Activated CD4-positive, alpha-beta T cell treated with anti-CD3 and anti-CD28 coated beads, Interleukin-2, amount 10 ng/mL, durations not matched to agents 7 days and 5 days (primary cell): Measurements from ENCODE around the gene ARMC9. TPM values are rescaled to one million over a fixed set of nuclear protein-coding genes. Genes with fewer than 3 reads are reported as not detected.
"Not testable (repeated sequence)": the region's sequence is repeated elsewhere in the genome, so short reads cannot be mapped to it uniquely, and the experiment has no call there.

ENCODE experiments used
- CTCF ChIA-PET: fragments of 350-600 bp; sonication (Branson Sonifier 250); formaldehyde crosslinking; loops from one replicate; lab custom pipeline; 2021; ENCODE audit warnings: antibody characterized with exemption; lab: Charles Lee
- POLR2A ChIA-PET: fragments of 350-600 bp; sonication (Branson Sonifier 250); formaldehyde crosslinking; loops from one replicate; lab custom pipeline; 2021; ENCODE audit warnings: antibody characterized with exemption; lab: Charles Lee
- DNase-seq: peaks from one replicate; pipeline ENCODE4 v3.0.0-alpha.2; 2020
- H3K27ac Mint-ChIP-seq: one replicate; pipeline ENCODE4 v1.8.0; 2021; ENCODE audit warnings: mild to moderate bottlenecking, moderate library complexity, mixed read lengths
- H3K27me3 Mint-ChIP-seq: one replicate; pipeline ENCODE4 v1.8.0; 2021; ENCODE audit warnings: mixed read lengths
- H3K36me3 Mint-ChIP-seq: one replicate; pipeline ENCODE4 v1.8.0; 2021; ENCODE audit warnings: low read depth, mixed read lengths
- H3K4me1 Mint-ChIP-seq: one replicate; pipeline ENCODE4 v1.8.0; 2021; ENCODE audit warnings: mixed read lengths
- H3K4me3 Mint-ChIP-seq: one replicate; pipeline ENCODE4 v1.8.0; 2021; ENCODE audit warnings: mild to moderate bottlenecking, moderate library complexity, mixed read lengths
- H3K9me3 Mint-ChIP-seq: one replicate; pipeline ENCODE4 v1.8.0; 2021; ENCODE audit warnings: mixed read lengths
- total RNA-seq, 2 experiments: library from RNA; stranded (reverse); gene quantifications; one replicate each; pipeline ENCODE4 v1.2.3, GENCODE V29; 2021

The ARMC9 gene
- total RNA-seq, 2 experiments from 2014 or later = 0.45 to 0.58 TPM

DNA sequence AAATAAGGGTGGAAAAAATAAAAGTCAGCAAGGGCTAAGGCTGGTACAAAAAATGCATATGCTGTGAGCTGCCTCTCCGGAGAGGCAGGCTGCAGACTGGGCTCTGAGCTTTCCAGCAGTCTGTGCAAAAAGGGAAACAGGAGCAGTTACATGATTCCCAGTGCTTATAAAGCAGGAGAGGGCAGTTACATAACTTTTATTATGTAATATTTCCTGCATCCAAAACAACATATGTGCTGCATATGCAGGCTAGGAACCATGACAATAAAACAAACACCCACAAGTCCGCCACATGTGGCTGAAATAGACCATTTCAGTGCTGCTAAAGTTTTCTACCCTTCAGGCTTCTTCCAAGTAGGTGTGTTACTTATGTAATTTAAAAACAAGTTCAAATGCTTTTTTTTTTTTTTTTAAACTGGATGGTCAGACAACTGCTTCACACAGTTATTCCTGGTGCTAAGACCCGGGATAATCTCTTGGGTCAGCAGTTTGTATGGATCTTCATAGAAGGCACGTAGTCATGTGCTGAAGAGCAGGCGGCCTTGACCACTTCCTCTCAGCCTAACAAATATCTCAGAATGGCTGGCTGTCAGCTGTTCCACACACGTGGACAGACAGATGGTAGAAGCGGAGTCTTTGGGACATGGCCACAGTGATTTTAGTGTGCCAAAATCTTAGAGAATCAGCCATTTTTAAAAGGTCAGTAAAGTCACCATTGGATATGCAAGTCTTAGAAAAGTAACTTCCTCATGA, 43.5 kb downstream of the ARMC9 start:
- Mint-ChIP-seq H3K27ac (no peak overlapping the region), H3K4me1 (no peaks in the 10 kb centered on the region), H3K9me3 (no peaks in the 10 kb centered on the region), H3K4me3 (no peak overlapping the region), H3K36me3 (no peaks in the 10 kb centered on the region), H3K27me3 (no peaks in the 10 kb centered on the region)
- CTCF ChIA-PET = no interaction called here
- no peak for DNase-seq
- POLR2A ChIA-PET = no interaction called here

DNA sequence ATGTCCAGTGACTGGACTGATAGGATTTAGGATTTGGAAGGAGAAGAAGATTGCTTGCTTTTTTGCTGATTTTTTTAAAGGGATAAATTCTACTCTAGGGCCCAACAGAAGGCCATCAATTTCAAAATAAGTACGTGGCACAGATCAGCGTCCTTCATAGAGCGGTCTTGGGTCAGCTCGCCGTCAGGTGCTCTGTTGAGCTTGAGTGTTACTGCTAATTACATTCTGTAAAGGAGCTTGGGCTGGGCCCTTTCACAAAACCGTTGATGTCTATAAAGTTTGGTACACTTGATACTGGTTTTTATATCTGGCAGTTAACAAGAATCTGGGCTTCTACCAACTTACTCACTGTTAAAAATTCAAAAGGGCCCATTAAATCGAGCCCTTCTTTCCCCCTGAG, 45.4 kb downstream of the ARMC9 start:
- no peaks in the 10 kb centered on the region for H3K4me1 Mint-ChIP-seq
- no peak for DNase-seq
- no peaks in the 10 kb centered on the region for H3K9me3 Mint-ChIP-seq
- H3K4me3 Mint-ChIP-seq = no peak overlapping the region
- H3K36me3 Mint-ChIP-seq = no peaks in the 10 kb centered on the region
- no peak overlapping the region for H3K27ac Mint-ChIP-seq
- ChIA-PET POLR2A (no interaction called here), CTCF (interaction anchor here (0.6 kb wide), 2 partner anchors 164 to 1405 kb away, joined by 3 read pairs; no protein-coding TSS in a partner anchor)
- no peaks in the 10 kb centered on the region for H3K27me3 Mint-ChIP-seq

DNA sequence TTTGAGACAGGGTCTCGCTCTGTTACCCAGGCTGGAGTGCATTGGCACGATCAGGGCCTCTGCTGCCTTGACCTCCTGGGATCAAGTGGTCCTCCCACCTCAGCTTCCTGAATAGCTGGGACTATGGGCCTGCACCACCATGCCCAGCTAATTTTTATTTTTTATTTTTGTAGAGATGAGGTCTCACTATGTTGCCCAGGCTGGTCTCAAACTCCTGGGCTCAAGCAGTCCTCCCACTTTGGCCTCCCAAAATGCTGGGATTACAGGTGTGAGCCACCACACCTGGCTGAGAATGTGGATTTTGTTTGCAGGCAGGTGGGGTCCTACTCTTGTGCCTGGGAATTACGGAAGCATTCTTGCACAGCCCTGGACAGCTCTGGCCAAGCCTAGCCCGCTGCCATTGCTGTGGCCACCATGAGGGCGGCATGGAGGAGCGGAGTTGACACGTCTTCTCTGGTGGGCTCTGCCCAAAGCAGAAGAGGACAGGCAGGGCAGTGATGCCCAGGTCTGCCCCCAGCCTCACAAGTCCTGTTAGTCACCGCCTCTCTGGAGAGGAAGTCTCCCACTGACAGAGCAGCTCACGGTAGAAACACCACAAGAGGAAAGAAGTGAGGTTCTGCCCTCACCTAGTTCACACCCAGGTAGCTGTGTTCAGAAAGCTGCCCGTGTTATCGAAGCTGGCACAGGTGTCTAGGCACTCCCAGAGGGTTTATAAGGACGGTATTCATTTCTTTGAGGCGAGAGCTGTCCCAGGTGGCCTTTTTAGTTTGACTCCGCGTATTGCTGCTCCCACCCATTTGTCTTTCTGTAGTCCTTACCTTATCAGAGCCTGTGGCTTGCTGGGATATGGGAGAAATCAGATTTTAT, 46.2 kb downstream of the ARMC9 start:
- Mint-ChIP-seq H3K4me3 (no peak overlapping the region), H3K27me3 (no peaks in the 10 kb centered on the region), H3K4me1 (no peaks in the 10 kb centered on the region), H3K9me3 (no peaks in the 10 kb centered on the region), H3K36me3 (no peaks in the 10 kb centered on the region), H3K27ac (no peak overlapping the region)
- ChIA-PET CTCF (interaction anchor here (0.6 to 1.2 kb wide), 3 partner anchors 164 to 1404 kb away, joined by 3 read pairs; no protein-coding TSS in a partner anchor), POLR2A (no interaction called here)
- no peak for DNase-seq

DNA sequence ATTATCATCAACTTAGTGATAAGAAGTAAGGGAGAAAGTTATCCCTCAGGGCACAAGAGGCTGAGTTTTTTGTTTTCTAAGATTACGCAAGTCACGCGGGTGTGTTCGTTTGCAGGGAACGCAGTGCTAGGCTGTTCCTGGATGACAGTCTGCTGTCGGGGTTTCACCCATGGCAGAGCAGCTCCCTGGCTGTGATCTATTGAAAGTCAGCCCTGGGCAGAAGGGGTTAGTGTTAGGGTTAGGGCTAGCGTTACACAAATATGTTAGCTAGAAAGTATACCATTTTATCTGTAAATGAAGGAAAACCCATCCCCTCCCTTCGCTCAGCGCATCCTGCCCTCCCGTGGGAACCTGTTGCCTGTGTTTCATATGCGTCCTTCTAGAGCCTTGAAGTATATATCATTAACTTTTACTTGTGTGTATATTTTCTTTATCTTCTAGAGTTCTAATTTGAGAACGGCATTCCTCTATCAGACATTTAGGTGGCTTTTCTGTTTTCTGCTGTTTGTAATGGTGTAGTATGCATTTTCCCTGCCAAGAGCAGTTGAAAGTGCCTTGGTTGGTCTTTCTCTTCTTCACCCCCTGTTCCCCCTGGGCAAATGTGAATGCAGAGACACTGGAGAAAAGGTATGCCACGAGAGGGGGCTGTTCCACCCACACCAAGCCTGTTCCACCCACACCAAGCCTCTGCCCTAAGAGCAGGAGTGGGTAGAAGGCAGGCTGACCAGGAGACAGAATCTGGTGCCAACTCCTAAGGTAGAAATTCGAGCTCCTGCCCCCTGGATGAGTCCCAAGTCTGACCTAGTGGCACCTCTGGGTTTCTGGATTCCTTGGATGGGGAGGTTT, 47.0 kb downstream of the ARMC9 start:
- ChIA-PET CTCF (interaction anchor here (0.6 to 1.3 kb wide), 3 partner anchors 46 to 213 kb away, joined by 3 read pairs; no protein-coding TSS in a partner anchor), POLR2A (no interaction called here)
- Mint-ChIP-seq H3K4me1 (no peaks in the 10 kb centered on the region), H3K9me3 (no peaks in the 10 kb centered on the region), H3K4me3 (no peak overlapping the region), H3K27ac (no peak overlapping the region), H3K27me3 (no peaks in the 10 kb centered on the region), H3K36me3 (no peaks in the 10 kb centered on the region)
- no peak for DNase-seq

DNA sequence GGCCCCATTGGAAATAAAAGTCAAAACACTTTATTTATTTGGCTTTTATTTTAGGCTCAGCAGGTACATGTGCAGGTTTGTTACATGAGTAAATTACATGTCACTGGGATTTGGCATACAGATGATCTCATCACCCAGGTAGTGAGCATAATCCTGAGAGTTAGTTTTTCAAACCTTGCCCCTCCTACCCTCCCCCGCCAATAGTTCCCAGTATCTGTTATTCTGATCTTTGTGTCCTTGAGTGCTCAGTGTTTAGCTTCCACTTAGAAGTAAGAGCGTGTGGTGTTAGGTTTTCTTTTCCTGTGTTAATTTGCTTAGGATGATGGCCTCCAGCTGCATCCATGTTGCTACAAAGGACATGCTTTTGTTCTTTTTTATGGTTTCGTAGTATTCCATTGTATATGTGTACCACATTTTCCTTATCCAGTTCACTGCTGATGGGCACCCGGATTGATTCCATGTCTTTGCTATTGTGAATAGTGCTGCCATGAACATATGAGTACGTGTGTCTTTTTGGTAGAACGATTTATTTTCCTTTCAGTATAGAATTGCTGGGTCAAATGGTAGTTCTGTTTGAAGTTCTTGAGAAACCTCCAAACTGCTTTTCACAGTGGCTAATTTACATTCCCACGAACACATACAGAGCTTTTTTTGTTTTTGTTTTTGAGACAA, 47.9 kb downstream of the ARMC9 start:
- no peak for DNase-seq
- CTCF ChIA-PET = interaction anchor here (0.6 to 1.3 kb wide), 3 partner anchors 38 to 1220 kb away, joined by 3 read pairs; no protein-coding TSS in a partner anchor
- Mint-ChIP-seq H3K4me1 (no peaks in the 10 kb centered on the region), H3K27ac (no peak overlapping the region), H3K27me3 (peaks cover 2% of the 10 kb centered on the region), H3K36me3 (no peaks in the 10 kb centered on the region), H3K4me3 (no peak overlapping the region), H3K9me3 (no peaks in the 10 kb centered on the region)
- POLR2A ChIA-PET = no interaction called here

DNA sequence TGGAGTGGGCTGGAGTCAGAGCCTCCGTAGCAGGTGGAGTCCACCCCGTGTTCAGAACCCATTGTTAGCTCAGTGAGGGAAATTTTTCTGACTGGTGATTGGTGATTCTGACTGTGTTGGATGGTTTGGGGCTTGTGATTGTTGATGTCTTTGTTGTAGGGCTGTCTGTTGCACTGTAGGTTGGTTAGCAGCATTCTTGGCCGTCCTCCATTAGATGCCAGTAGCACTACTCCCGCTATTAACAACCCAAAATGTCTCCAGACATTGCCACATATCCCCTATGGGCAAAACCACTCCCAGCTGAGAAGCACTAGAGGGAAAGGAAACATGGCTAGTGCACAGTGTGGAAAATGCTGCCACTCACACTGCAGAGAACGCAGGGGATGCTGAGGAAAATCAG, 51.7 kb downstream of the ARMC9 start:
- Mint-ChIP-seq H3K9me3 (no peaks in the 10 kb centered on the region), H3K27me3 (peaks cover 7% of the 10 kb centered on the region), H3K27ac (no peak overlapping the region), H3K36me3 (no peaks in the 10 kb centered on the region), H3K4me3 (no peak overlapping the region), H3K4me1 (no peaks in the 10 kb centered on the region)
- POLR2A ChIA-PET = no interaction called here
- CTCF ChIA-PET = no interaction called here
- no peak for DNase-seq

DNA sequence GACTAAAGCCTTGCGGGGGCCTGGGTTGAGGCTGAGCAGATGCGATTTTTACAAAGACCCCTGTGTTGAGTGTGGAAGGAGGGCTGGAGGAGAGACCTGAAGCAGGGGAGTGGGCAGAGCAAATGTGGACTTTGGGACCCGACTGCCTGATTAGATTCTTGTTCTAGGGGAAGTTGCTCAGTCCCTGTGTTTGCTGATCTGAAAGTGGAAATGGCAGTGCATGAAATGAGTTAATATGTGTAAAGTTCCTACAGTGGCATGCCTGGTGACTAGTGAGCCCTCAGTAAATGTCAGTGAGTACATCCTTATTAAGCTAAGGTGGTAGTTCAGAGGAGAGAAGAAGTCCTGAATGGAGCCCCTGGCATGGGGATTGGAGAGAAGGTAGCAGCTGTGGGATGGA, 52.3 kb downstream of the ARMC9 start:
- no peak for DNase-seq
- Mint-ChIP-seq H3K4me1 (no peaks in the 10 kb centered on the region), H3K36me3 (no peaks in the 10 kb centered on the region), H3K4me3 (no peak overlapping the region), H3K27ac (no peak overlapping the region), H3K9me3 (no peaks in the 10 kb centered on the region), H3K27me3 (peaks cover 9% of the 10 kb centered on the region)
- ChIA-PET CTCF (no interaction called here), POLR2A (no interaction called here)

DNA sequence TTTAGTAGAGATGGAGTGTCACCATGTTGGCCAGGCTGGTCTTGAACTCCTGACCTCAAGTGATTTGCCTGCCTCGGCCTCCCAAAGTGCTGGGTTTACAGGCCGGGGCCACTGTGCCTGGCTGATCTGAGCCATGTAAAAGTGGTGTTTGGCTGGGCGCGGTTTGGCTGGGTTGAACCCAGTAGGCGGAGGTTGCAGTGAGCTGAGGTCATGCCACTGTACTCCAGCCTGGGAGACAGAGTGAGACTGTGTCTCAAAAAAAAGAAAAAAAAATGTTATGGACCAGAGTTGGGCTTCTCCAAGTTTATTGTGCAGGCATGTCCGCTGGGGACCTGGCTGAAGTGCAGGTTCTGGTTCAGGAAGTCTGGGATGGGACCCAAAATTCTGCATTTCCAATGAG, 54.9 kb downstream of the ARMC9 start:
- not testable (repeated sequence) for H3K4me3 Mint-ChIP-seq, H3K4me1 Mint-ChIP-seq, H3K9me3 Mint-ChIP-seq, H3K27ac Mint-ChIP-seq, DNase-seq, H3K36me3 Mint-ChIP-seq
- POLR2A ChIA-PET = interaction anchor here (0.7 kb wide), 1 partner anchor 27 kb away, joined by 4 read pairs; no protein-coding TSS in a partner anchor
- peaks cover 25% of the 10 kb centered on the region for H3K27me3 Mint-ChIP-seq
- CTCF ChIA-PET = interaction anchor here (0.7 kb wide), 1 partner anchor 103 kb away, joined by 3 read pairs; no protein-coding TSS in a partner anchor

DNA sequence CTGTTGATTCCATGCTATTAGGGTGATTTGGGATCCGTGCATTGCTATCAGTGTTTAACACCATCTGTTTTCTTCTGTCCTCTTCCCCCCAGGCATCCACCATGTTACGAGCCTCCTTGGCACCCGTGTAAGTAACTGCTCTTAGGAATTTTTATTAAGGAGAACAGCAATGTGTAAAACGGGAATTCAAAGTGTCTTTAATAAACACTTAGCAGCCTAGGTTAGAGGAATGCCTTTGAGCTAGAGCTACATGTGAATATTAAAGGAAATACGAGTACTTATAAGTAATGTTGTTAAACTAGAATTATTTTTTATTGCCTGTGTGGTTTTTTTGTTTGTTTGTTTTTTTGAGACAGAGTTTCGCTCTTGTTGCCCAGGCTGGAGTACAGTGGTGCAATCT, 58.1 kb downstream of the ARMC9 start:
- ChIA-PET POLR2A (no interaction called here), CTCF (interaction anchor here (0.6 kb wide), 1 partner anchor 145 kb away, joined by 3 read pairs; no protein-coding TSS in a partner anchor)
- peaks cover 26% of the 10 kb centered on the region for H3K27me3 Mint-ChIP-seq

DNA sequence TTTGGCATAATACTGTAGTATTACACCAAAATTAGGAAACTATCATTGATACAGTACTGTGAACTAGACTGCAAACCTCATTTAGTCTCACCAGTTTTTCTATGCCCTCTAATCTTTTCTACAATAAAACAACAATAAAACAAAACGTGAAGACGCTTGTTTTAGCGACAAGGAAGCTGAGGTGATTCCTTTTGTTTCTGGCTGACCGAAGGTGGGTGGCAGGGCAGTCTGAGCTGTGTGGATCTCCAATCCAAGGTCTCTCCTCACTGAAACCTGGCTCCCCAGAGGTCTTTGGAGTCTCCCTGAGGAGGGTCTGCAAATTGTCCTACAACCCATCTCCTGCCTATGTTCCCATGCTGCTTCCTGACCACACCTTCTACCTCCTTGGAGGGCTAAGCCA, 59.3 kb downstream of the ARMC9 start:
- Mint-ChIP-seq H3K4me3 (no peak overlapping the region), H3K36me3 (no peaks in the 10 kb centered on the region), H3K9me3 (no peaks in the 10 kb centered on the region), H3K27me3 (peaks cover 32% of the 10 kb centered on the region), H3K27ac (peak overlapping the region; percentile 37), H3K4me1 (peaks cover 12% of the 10 kb centered on the region)
- no peak for DNase-seq
- ChIA-PET POLR2A (no interaction called here), CTCF (no interaction called here)

More for the DNA sequence above, 58.1 kb downstream of the ARMC9 start:
- Mint-ChIP-seq H3K4me1 (peaks cover 12% of the 10 kb centered on the region), H3K36me3 (no peaks in the 10 kb centered on the region), H3K27ac (no peak overlapping the region), H3K4me3 (no peak overlapping the region), H3K9me3 (no peaks in the 10 kb centered on the region)
- no peak for DNase-seq

DNA sequence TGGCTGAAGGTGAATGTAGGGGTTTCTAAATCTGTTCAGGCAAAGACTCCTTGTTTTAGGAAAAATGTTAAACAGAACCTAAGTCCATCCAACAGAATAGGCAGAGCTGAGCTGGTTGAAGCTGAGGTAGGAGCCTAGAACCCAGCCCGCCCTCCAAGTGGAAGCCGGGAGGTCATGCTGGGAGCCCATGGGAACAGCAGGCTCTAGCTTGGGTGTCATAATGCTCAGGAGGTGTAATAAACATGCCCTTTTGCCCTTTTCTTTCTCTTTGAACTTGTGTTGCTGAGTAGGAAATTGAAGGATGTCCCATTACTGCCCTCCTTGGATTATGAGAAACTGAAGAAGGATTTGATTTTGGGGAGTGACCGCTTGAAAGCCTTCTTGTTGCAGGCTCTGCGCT, 60.3 kb downstream of the ARMC9 start:
- DNase-seq = no peak
- CTCF ChIA-PET = no interaction called here
- POLR2A ChIA-PET = no interaction called here
- H3K4me1 Mint-ChIP-seq = peaks cover 12% of the 10 kb centered on the region
- no peak overlapping the region for H3K27ac Mint-ChIP-seq
- no peaks in the 10 kb centered on the region for H3K36me3 Mint-ChIP-seq
- H3K9me3 Mint-ChIP-seq = no peaks in the 10 kb centered on the region
- H3K27me3 Mint-ChIP-seq = peaks cover 32% of the 10 kb centered on the region
- H3K4me3 Mint-ChIP-seq = no peak overlapping the region

DNA sequence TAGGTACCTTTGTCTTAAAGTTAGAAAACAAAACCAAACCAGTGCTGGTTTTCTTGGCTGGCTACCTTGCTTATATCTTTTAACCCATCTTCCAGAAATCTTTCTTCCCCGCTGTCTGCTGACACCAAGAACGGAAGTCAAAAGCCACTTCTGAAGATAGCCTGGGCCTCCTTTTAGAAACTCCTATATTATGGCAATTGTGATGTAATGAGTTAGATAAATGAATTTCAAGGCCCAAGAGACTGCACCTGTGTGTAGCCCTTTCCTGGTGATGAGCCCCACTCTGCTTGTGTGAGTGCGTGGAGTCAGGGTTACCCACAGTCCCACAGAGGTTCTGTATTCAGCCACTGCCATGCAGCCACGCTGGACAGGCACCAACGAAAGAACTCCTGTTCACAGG, 60.7 kb downstream of the ARMC9 start:
- H3K9me3 Mint-ChIP-seq = no peaks in the 10 kb centered on the region
- peak; percentile 29 for DNase-seq
- POLR2A ChIA-PET = no interaction called here
- no peak overlapping the region for H3K4me3 Mint-ChIP-seq
- H3K27me3 Mint-ChIP-seq = peaks cover 32% of the 10 kb centered on the region
- H3K4me1 Mint-ChIP-seq = peaks cover 12% of the 10 kb centered on the region
- CTCF ChIA-PET = no interaction called here
- H3K36me3 Mint-ChIP-seq = no peaks in the 10 kb centered on the region
- H3K27ac Mint-ChIP-seq = no peak overlapping the region
